Measurements from ENCODE around the gene ZFAND3.

The ZFAND3 gene

DNA sequence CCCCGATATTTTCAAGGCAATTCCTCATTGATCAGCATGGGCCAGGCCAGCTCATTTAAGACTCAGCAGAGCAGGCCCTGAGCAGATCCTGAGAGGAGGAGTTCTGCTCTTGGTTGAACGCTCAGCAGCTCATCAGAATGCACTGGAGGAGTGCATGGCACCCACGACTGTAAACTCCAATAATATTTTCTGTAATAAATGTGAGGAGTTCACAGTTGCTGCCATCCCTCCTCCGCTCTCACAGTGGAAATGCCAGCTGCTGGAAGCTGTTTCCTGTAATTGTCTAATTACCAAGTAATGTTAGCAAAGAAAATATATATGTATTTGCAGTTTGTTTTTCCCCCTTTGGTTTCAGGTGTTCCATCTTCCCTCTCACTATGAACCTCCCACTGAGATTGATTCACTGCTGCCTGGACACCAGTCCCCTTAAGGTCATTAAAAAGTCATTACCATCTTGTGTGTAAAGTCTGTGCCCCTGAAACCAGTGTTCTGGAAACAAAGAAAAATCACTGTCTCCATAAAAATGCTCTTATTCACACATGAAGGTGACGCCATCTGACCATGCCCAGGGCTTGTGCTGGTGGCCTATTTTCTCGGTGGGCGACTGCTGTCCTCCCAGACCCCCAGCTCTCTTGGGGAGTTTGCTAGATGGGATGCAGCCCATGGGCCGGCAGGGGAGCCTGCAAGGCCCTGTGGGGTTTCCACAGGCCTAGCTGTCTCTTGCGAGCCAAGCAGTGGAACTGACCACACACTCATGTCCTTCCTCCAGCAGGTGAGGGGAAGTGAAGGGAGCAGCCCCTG is 374.2 kb downstream of the ZFAND3 start:
- no peak for DNase-seq

GRCh38 chr6:38194282-38194572 is 374.7 kb downstream of the ZFAND3 start:
- no peak for DNase-seq

- no peak for DNase-seq
Observed at GRCh38 chr6:38194589-38194988, 375.1 kb downstream of the ZFAND3 start.

DNA sequence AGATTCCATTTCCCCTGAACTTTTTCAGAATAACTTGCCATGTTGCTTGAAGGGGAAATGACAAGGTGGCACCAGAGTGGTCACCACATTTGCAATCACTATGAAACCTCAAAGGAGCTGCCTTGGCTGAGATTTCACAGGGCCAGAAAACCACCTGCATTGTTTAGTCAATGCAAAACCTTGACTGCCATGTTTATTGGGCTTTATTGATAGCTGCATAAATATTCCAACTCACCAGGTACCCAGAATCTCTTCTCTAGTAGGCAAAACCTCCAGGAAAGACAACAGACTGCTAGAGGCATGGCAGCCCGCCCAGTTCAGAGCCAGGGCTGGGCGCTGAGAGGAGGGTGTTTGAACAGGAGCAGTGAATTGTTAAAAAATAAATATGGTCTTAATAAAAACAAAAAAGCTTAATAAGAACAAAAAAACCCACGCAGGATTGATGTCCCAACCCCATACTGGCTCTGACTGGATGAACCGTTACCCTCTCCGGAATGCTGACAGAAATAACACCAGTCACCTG is 375.6 kb downstream of the ZFAND3 start:
- DNase-seq, result no peak

DNA sequence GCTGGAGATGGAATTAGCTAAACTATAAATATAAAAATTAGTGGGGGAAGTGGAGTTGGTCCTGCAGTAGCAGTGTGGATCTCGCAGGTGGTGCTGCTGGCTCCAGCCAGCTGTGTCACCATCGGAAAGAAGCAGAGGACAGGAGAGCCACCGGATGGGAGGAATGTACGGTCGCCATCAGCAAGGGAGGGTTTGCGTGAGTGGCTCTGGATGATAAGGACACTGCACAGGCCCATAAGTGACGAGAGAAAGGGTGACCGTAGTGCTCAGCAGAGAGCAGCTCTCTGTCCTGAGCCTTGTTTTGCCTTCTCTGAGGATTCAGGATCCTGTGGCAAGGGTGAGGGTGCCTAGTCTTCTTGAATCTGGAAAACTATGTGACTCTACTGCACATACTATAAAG is 378.7 kb downstream of the ZFAND3 start:
- no peak for DNase-seq

All from hematopoietic multipotent progenitor cell treated with erythropoietin and hydrocortisone succinate and interleukin-3 and kit ligand, for 8 days (in vitro differentiated cells).